C1 segment of cervical spinal cord (tissue), 14 donors: ENCODE results near the gene CXCR5.

ENCODE experiments used
- DNase-seq, 14 donors: peaks; one replicate each; lab custom pipeline; 2025; lab: John Stamatoyannopoulos, UW

Gene CXCR5

GRCh38 chr11:118912742-118913410, 29.2 kb downstream of the CXCR5 start:
- DNase-seq = no peak

GRCh38 chr11:118913411-118914125, 29.9 kb downstream of the CXCR5 start:
- peak in 8 of 14 donors; percentile 26 to 72 (median 58) for DNase-seq

- DNase-seq = peak in 9 of 14 donors; percentile 26 to 58 (median 50)
Measured at GRCh38 chr11:118914178-118914918, 30.7 kb downstream of the CXCR5 start.

GRCh38 chr11:118914987-118915386, 31.3 kb downstream of the CXCR5 start:
- no peak for DNase-seq

GRCh38 chr11:118915396-118915795, 31.7 kb downstream of the CXCR5 start:
- peak in 1 of 14 donors; percentile 20 for DNase-seq

GRCh38 chr11:118915941-118916841, 32.5 kb downstream of the CXCR5 start:
- DNase-seq = peak in 1 of 14 donors; percentile 71

GRCh38 chr11:118916842-118917388, 33.2 kb downstream of the CXCR5 start:
- peak in 1 of 14 donors; percentile 47 for DNase-seq

GRCh38 chr11:118917481-118918127, 33.9 kb downstream of the CXCR5 start:
- peak in 1 of 14 donors; percentile 35 for DNase-seq

GRCh38 chr11:118918128-118918685, 34.5 kb downstream of the CXCR5 start:
- DNase-seq = peak in 2 of 14 donors; percentile 37 to 49

- DNase-seq = peak in 1 of 14 donors; percentile 49
Measured at GRCh38 chr11:118918686-118919280, 35.1 kb downstream of the CXCR5 start.

GRCh38 chr11:118921121-118921928, 37.6 kb downstream of the CXCR5 start:
- DNase-seq = peak in 1 of 14 donors; percentile 63

- DNase-seq = peak in 7 of 14 donors; percentile 29 to 69 (median 61)
Measured at GRCh38 chr11:118921929-118922744, 38.4 kb downstream of the CXCR5 start.

- no peak for DNase-seq
Measured at GRCh38 chr11:118922745-118923627, 39.3 kb downstream of the CXCR5 start.

- DNase-seq = no peak
Measured at GRCh38 chr11:118923721-118924587, 40.3 kb downstream of the CXCR5 start.
